GM19240 (cell line): Measurements from ENCODE around the gene PTCH2.
A peak's percentile ranks its signal among the peaks of the same experiment; 100 is the strongest.
"Not testable (repeated sequence)": the region's sequence is repeated elsewhere in the genome, so short reads cannot be mapped to it uniquely, and the experiment has no call there.

Experiments
- DNase-seq: peaks from one replicate; pipeline ENCODE4 v3.0.0; 2011; ENCODE audit warnings: low spot score; ENCODE audit not compliant: insufficient read length

PTCH2 gene

DNA sequence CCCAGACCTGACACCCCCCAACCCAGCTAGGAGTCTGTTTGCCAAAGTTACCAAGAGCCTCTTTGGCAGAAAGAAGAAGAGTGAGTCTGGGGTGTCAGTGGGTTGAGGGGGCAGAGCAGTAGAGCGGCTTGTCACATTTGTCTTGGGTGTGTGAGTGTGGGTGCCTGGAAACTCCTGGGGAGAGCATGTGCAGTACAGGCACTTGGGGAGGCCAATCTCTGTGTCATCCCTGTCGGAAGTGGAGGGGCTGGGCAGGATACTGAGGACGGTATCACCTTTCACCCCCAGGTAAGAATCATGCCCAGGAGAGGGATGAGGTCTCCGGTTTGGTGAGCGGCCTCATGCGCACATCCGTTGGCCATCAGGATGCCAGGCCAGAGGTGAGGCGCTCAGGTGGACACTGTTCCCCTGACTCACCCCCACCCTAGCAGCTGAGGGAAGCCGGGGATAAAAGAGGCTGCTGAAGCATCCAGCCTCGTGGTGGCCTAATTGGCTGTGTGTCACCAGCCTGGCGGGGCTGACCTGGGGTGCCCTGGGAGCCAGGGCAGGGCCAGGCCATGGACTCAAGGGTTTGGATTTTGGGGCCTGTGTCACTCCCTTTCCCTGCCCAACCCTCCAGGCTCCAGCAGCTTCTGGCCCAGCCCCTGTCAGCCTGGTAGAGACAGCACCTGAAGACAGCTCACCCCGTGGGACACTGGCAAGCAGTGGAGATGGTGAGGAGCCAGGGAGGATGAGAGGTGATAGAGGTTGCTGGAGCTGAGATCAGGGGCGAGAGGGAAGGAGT is 39.5 kb downstream of the PTCH2 start:
- DNase-seq, result no peak

DNA sequence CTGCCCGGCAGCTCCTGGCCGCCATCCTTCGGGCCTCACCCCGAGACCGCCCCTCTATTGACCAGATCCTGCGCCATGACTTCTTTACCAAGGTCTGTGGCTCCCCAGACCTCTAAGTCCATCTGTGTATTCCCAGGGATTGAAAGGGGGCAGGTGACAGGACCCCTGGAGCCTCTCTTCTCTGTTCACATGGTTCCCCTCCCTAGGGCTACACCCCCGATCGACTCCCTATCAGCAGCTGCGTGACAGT is 40.1 kb downstream of the PTCH2 start:
- no peak for DNase-seq

DNA sequence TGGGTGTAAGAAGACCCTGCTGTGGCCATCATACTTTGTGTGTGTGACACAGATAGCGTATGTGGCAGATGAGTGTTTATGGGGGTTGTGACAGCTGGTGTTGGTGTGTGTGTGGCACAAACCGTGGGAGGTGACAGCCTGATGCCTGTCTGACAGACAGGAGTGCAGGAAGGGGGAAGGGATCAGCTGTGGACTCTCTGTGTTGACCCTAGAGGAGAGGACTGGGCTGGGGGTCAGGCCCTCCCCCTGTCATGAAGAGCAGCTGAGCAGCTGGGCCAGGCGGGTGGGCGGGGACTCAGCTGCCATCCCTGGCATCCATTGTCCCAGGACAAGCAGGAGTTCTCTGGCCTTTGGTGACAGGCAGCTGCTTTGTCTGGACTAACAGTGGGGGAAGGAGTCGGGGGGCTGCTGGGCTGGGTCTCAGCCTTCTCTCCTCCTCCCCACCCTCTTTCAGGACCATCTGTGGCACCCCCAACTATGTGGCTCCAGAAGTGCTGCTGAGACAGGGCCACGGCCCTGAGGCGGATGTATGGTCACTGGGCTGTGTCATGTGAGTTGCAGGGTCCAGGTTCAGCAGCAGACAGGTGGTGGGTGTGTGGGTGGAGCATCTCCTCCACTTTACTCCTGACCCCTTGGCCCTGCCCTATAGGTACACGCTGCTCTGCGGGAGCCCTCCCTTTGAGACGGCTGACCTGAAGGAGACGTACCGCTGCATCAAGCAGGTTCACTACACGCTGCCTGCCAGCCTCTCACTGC is 40.6 kb downstream of the PTCH2 start:
- no peak for DNase-seq

DNA sequence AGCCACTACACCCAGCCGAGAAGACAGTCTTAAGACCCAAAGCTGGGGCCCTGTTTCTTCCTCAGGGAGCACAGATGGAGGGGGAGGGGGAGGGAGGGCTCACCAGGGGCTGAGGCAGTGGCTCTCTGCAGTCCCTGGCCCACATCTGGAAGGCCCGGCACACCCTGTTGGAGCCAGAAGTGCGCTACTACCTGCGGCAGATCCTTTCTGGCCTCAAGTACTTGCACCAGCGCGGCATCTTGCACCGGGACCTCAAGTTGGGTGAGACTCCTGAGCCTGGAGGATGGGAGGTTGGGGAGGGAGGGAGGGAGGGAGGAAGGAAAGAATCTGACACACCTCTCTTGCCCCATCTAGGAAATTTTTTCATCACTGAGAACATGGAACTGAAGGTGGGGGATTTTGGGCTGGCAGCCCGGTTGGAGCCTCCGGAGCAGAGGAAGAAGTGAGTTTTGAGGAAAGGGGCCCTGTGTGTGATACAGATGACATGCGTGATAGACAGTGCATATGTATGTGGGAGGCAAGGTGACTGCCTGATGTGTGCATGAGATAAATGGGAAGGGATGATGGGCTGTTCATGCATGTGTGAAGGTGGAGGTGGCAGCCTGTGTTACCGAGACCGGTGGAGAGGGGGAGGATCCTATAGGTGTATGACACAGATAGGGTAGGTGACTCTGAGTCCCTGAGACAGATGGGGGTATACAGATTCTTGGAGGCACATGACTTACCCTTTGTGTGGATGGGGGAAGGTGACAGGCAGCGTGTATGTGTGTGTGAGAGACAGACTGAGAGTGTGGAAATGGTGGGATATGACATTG is 41.4 kb downstream of the PTCH2 start:
- DNase-seq, result no peak

DNA sequence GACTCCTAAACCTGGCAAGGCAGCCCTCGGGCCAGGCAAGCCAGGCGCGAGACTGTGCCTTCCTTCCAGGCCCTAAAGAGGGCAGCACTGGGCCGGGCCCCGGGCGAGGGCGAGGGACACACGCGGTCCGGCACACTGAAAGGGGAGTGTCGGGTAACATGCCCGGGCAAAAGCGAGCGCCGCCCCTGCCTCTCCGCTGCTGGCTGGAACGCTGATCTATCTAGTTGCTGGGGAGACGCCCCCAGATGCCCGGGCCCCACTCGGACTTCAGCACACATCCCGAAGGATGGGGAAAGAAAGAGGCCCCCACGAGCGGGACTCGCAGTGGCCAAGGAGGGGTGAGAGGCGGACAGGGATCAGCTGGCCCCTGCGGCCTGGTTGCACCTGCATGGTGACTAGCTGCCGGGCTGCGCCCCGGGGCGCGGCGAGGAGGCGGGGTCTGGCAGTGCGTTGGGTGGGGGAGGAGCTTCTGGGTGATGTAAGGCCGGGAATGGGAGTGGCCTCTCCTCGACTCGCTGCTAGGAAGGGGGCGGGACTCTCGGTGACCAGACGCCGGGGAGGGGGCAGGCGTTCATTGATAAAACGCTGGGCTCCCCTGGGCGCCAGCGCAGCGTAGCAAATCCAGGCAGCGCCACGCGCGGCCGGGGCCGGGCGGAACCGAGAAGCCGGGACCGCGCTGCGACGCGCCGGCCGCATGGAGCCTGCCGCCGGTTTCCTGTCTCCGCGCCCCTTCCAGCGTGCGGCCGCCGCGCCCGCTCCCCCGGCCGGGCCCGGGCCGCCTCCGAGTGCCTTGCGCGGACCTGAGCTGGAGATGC is 43.1 kb downstream of the PTCH2 start, which contains the start of gene PLK3:
Gene PLK3 (plus strand): TSS at position 608 of the 815 bp plus-strand sequence. CDS start 87 bp downstream, at position 695.
- DNase-seq, result peak; percentile 98

DNA sequence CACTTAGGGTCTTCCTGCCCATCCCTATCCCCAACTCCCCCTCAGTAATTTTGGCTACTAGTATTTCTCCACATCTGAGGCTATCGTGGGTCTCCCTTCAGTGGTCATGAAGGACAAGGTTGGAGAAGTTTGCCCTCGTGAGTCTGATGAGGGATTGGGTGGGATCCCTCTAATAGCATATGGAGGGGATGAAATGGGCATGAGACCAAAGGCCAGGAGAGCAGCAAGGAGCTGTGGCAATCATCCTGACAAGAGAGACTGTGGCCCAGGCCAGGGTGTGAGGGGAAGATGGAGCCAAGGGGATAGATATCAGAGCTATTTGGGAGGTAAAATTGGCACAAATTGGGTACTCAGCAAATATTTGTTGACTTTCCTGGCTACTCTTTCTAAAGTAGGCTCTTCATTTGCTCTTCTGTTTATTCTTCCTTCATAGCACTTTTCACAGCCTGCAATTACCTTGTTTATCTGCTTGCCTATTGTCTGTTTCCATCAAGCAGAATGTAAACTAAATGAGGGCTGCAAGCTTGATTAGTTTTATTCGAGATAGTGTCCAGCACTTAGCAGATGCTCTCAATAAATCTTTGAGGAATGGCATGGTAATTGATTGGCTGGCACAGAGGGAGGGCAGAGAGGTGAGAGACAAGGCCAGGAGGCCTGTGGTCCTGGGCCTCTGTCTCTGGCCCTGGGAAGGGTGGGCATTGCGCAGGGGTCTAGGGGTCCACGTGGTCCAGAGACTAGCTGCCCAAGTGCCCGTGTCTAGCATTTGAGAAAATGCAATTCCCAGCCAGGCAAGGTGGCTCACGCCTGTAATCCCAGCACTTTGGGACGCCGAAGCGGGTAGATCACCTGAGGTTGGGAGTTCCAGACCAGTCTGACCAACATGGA is 44.3 kb downstream of the PTCH2 start:
- DNase-seq, result no peak

DNA sequence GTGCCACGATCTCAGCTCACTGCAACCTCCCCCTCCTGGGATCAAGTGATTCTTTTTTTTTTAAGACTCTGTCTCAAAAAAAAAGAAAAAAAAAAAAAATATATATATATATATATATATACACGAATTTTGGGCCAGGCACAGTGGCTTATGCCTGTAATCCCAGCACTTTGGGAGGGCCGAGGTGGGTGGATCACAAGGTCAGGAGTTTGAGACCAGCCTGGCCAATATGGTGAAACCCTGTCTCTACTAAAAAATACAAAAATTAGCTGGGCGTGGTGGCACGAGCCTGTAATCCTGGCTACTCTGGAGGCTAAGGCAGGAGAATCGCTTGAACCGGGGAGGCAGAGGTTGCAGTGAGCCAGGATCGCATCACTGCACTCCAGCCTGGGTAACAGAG is 45.2 kb downstream of the PTCH2 start:
- DNase-seq, result not testable (repeated sequence)

DNA sequence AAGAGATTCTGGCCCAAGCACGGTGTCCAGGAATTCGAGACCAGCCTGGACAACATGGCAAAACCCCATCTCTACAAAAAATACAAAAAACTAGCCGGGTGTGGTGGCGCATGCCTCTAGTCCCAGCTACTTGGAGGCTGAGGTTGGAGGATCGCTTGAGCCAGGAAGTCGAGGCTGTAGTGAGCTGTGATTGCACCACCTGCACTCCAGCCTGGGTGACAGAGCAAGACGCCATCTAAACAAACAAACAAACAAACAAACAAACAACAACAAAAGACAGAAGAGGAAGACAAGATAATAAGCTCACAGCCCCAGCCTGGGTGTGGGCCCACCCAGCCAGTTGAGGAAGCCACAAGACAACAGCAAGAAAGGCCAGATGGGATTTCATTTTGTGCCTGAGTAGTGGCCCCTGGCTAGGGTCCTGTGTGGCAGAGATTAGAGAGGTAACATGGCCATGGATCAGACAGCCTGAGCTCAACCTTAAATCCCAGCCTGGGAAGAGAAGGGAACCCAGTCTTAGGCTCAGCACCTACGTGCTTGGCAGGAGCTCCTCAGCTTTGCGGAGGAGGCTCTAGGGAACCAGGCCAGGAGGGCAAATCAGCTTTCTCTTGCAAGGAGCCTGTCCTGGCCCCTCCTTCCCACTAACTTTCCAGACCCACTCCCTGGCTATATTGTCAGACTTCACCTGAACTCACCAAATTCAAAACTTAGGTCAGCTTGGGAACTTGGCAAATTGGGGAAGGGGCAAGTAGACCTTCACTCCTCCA is 50.1 kb downstream of the PTCH2 start:
- no peak for DNase-seq

DNA sequence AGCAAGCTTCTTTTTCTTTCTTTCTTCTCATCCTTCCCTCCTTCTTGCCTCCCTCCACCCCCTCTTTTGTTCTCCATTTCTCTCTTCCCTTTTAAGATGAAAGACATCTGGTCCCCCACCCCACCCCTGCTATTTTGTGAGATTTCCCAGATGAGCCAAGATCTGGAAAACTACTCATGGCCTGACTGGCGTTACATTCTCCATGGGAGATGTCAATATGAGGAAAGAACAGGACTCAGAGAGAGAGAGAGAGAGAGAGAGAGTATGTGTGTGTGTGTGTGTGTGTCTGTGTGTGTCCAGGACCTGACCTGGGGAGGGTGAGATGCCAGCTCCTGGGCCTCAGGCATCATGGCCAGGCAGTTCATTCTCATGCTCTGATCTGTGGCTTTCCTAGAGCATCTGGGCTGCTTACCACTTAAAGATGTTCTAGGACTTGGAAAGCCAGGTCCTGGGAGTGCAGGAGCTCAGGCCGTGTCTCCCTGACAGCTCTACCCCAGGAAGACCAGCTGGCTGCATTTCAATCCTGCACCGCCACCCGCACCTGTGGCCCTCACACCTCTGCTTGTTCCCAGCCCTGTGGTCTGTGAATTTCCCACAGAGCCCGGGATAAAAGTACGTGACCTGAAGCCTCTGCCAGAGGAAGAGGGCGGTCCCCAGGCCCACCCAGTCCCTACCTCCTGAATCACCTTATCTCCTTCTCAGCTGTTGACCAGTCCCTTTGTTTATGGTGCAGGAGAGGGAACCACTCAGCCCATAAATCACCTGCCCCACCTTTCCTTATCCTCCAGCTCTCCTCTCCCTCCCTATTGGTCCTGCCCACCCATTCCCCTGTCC is 51.9 kb downstream of the PTCH2 start:
- no peak for DNase-seq

DNA sequence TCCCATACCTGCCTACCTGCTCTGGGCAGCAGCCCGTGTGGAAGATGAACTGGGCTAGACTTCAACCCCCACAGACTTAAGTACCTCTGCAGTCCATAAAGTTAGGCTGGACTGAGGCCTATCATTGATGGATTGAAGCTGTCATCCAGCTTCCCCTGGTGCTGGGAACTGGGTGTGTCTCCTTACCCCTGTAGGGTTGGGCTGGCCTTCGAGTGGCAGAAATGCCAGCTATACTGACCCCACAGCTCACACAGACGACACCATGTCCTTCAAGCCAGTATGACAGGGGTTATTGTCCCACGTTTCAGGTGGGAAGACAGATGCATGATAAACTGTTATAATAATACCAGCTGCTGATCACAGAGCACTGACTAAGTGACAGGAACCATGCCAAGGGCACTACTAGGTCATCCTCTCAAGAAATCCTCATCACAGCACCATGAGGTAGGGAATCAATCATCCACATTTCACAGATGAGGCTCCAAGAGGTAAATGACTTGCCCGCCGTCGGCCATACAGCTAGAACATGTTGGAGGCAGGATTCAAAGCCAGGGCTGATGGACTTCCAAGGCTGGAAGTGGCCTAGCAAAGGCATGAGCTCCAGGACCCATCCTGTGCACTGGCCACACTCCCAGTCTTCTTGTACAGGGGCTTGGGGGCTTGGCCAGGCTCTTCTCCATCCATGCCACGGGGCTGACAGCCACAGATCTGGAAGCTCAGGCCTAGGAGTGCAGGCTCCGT is 54.8 kb downstream of the PTCH2 start, which contains the start of gene BEST4:
Gene BEST4 (minus strand): TSS at position 51 of the 741 bp plus-strand sequence. CDS start 465 bp downstream, outside the sequence.
- no peak for DNase-seq

DNA sequence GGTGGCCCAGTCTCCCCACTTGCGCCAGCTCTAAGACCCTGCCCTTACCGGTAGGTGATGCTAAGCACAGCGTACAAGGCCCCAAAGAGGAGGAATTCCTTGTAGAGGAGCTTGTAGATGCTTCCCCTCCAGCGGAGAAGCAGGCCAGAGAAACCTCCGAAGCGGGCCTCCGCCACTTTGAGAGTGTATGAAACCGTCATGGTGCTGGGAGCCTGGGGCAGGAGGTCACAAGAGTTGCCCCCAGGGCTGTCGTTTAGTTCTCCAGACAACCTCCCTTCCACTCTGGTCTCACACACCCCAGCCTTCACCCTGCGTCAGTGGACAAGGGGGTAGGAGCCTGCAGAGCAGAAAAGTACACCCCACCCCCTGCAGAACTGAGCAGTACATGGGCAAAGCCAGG is 55.5 kb downstream of the PTCH2 start:
- DNase-seq, result no peak

DNA sequence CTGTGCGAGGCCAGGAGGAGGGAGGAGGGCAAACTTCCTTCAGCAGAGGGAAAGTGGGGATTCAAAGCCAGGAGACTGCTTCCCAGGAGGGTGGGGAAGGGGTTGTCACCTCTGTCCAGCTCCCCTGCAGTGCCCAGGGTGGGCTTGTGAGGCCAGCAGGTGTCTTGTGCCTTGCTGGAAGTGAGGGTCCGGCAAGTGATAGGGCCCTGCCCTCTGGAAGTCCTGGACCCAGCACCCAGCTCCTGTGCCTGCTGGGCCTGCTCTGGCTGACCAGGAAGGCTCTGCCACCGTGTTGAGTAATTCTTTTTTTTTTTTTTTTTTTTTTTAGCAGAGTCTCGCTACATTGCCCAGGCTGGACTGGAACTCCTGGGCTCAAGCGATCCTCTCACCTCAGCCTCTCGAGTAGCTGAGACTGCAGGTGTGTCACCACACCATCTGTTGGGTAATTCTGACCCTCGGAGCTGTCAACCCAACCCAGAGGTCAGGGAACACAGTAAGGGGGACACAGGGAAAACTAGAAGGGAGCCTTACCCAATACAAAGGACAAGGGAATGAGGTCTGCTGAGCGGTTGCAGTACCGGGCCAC is 56.1 kb downstream of the PTCH2 start:
- no peak for DNase-seq

DNA sequence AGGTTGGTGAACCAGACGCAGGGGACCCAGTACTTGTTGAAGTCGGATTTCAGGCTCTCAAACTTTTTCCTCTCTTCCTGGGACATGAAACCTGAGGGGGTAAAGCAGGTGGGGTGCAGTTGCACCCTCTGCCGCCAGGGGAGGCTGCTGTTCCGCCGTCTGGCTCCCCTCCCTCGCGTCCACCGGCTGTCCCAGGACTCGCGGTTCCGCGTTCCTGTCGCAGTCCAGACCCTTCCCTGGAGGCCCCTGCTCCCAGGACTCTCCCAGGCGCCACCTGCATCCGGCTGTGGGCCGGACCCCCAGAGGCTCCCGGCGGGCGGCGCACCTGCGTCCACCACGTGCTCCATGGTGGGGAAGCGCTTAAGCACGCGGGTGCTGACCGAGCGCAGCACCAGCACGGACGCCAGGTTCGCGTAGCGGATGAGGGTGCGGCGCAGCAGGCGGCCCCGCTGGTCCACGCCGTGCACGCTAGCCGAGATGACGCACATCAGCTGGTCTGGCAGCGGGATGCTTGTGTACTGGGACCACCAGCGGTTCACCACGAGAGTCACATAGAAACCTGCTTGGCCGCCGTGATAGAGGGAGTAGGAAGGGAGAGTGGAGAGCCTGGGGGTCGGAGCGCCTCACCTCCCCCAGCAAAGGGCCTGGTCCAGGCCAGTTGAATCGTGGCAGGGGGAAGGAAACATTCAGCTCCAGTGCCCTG is 56.8 kb downstream of the PTCH2 start:
- no peak for DNase-seq

DNA sequence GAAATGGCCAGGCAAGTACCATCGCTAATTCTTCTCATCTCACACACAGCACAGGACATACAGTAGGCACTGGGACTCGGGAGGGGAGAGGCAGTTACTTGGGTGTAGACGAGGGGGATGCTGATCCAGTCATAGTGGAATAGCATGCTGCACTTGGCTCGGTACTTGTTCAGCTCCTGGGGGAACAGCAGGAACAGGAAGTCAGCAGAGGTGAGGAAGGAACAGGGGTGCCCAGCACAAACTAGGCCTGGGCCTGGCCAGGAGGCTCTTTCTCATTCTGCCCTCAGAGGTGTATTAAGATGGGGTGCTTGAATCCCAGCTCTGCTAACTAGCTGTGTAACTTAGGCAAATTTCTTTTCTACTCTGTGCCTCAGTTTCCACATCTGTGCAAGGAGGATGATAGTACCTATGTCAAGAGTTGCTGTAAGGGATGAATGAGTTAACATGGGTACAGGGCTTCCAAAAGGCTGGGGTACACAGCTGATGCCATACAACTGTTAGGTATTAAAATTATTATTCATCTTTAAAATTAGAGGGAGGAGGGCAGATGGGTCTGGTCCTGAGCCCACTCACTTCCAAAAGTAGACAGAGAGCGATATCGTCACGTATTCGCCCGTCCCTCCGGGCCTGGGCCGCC is 57.4 kb downstream of the PTCH2 start:
- no peak for DNase-seq

DNA sequence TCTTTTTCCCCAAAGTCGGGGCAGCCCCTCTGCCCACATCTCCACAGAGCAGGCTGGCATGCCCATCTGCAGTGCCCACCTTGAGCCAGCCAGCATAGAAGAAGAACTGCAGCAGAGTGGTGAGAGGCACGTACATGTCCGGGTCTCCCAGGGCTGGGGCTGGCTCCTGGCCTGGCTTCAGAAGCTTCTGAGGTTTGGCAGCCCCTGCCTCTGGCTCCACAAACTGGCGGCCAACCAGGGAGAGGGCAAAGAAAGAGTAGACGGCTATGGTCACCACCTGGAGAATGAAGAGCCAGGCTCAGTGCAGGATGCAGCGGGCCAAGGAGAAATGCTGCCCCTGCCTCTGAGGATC is 58.0 kb downstream of the PTCH2 start:
- no peak for DNase-seq
